Measurements from ENCODE around the gene SNRPA. TPM values are rescaled to one million over a fixed set of nuclear protein-coding genes. Genes with fewer than 3 reads are reported as not detected.
A peak's percentile ranks its signal among the peaks of the same experiment; 100 is the strongest.

SNRPA gene
- total and polyA plus RNA-seq, 8 donors = 4.9 to 258 (median 58.8) TPM

- no peak overlapping the region for H3K4me3 ChIP-seq
- peak overlapping the region in 2 of 5 donors; percentile 1 to 37 for H3K27ac ChIP-seq
- TF ChIP-seq EP300 (IDR thresholded peaks at IDR 0.05) (no peak), CTCF (IDR thresholded peaks at IDR 0.05) (no peak), POLR2A (IDR thresholded peaks at IDR 0.05) (no peak), POLR2AphosphoS5 (IDR thresholded peaks at IDR 0.05) (no peak)
- WGBS, 5 donors = 83 to 93% (median 89%) methylated on average over 9 of the region's 9 CpGs
- H3K9me3 ChIP-seq = no peaks in the 10 kb centered on the region
- no peak for DNase-seq
- intact Hi-C loops (cut with DNase I; ENCODE audit: low total_unique reads) = no loop called here
- H3K27me3 ChIP-seq = no peaks in the 10 kb centered on the region
- peaks cover 61 to 96% (median 94%) of the 10 kb centered on the region in 4 donors for H3K36me3 ChIP-seq
- H3K4me1 ChIP-seq = peaks cover 0 to 25% (median 16%) of the 10 kb centered on the region in 4 donors
These were observed 14.3 kb upstream of the SNRPA start for GRCh38 chr19:40736661-40737060.

DNA sequence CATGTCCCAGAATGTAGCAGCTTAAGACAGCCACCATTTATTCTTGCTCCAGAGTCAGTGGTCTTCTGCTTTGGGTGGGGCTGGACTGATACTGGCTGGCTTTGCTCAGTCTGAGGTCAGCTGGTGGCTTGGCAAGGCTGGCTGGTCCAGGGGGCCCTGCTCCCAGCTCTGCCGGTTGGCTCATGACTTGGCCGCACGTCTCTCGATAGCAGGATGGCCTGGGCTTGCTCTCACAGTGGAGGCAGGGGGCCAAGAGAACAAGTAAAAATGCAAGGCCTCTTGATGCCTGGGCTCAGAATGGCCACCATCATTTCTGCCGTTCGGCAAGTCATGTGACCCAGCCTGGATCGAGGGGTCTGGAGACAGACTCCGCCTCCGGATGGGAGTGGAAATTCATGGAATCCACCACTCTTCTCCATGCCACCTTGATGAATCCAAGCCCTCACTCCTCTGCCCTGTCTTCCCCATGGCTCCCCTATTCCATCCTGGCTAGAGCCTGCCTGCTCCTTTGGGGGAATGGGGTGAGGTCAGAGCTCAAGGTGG, 13.8 kb upstream of the SNRPA start:
- Histone ChIP-seq H3K9me3 (no peaks in the 10 kb centered on the region), H3K27me3 (no peaks in the 10 kb centered on the region), H3K36me3 (peaks cover 58 to 93% (median 91%) of the 10 kb centered on the region in 4 donors), H3K4me3 (no peak overlapping the region), H3K4me1 (peaks cover 0 to 25% (median 16%) of the 10 kb centered on the region in 4 donors), H3K27ac (peak overlapping the region in 2 of 5 donors; percentile 4 to 37)
- TF ChIP-seq CTCF (IDR thresholded peaks at IDR 0.05) = no peak
- TF ChIP-seq POLR2AphosphoS5 (IDR thresholded peaks at IDR 0.05) = no peak
- no peak for TF ChIP-seq POLR2A (IDR thresholded peaks at IDR 0.05)
- TF ChIP-seq EP300 (IDR thresholded peaks at IDR 0.05) = no peak
- intact Hi-C loops (cut with DNase I; ENCODE audit: low total_unique reads) = no loop called here
- 84 to 93% (median 86%) methylated on average over 9 of the region's 9 CpGs for WGBS, 5 donors
- no peak for DNase-seq

- Histone ChIP-seq H3K4me1 (peaks cover 0 to 25% (median 16%) of the 10 kb centered on the region in 4 donors), H3K27ac (peak overlapping the region in 2 of 5 donors; percentile 42 to 62), H3K9me3 (no peaks in the 10 kb centered on the region), H3K36me3 (peaks cover 39 to 86% (median 75%) of the 10 kb centered on the region in 4 donors), H3K4me3 (no peak overlapping the region), H3K27me3 (no peaks in the 10 kb centered on the region)
- DNase-seq = no peak
- WGBS, 5 donors = 78 to 85% (median 83%) methylated on average over 13 to 22 of the region's 22 CpGs
- intact Hi-C loops (cut with DNase I; ENCODE audit: low total_unique reads) = no loop called here
- TF ChIP-seq POLR2A (IDR thresholded peaks at IDR 0.05) = no peak
- TF ChIP-seq CTCF (IDR thresholded peaks at IDR 0.05) = no peak
- no peak for TF ChIP-seq POLR2AphosphoS5 (IDR thresholded peaks at IDR 0.05)
These were observed 11.8 kb upstream of the SNRPA start for GRCh38 chr19:40739030-40739839.

DNA sequence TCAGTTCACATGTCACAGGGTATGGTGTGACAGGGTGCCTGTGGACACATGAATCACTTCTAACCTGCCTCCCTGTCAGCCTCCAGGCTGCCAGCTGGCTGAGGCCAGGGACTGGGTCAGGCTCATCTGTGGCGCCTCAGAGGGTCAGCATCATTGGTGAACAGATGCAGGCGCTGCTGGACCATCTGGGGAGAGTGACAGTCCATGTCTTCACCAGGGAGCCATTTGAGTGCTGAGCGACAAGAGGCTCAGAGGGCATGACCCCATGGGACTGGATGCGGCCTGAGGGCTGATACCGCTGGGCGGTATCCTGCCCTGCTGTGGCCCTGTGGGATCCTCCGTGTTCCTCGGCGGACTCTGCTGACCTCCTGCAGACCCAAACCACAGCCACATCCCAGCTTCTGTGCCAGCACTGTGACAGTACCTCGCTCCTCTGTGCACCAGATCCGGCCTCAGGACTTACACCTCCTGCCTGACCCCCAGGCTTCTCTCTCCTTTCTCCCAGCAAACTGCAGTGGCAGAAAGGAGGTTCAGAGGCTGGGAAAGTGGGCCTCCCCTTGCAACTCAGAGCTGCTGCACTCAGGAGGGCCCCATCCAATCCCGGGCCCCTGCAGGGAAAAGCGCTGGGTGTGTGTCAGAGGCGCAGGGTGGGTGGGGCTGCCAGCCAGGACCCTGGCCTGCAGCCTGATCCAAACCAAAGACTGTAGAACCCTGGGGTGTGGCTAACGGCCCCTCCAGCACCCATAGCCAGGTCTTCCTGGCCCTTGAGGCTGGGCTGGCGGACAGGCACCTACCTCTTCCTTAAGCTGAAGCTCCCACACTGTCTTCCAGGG, 10.9 kb upstream of the SNRPA start:
- intact Hi-C loops (cut with DNase I; ENCODE audit: low total_unique reads) = no loop called here
- peaks cover 0 to 22% (median 18%) of the 10 kb centered on the region in 4 donors for H3K4me1 ChIP-seq
- H3K27ac ChIP-seq = peak overlapping the region in 4 of 5 donors; percentile 16 to 62 (median 52)
- H3K27me3 ChIP-seq = no peaks in the 10 kb centered on the region
- no peaks in the 10 kb centered on the region for H3K9me3 ChIP-seq
- H3K4me3 ChIP-seq = no peak overlapping the region
- 77 to 86% (median 79%) methylated on average over 5 to 16 of the region's 16 CpGs for WGBS, 5 donors
- no peak for DNase-seq
- no peak for TF ChIP-seq POLR2A (IDR thresholded peaks at IDR 0.05)
- no peak for TF ChIP-seq CTCF (IDR thresholded peaks at IDR 0.05)
- TF ChIP-seq EP300 (IDR thresholded peaks at IDR 0.05) = no peak
- TF ChIP-seq POLR2AphosphoS5 (IDR thresholded peaks at IDR 0.05) = no peak
- H3K36me3 ChIP-seq = peaks cover 32 to 78% (median 67%) of the 10 kb centered on the region in 4 donors
